Stimulated activated CD8-positive, alpha-beta memory T cell treated with anti-CD3 and anti-CD28 coated beads, Interleukin-7, amount 100 ng/mL, for 48 hours (primary cell): ENCODE results near the gene FGFR4.

Experiments used
- DNase-seq, 2 donors: peaks; one replicate each; pipeline ENCODE4 v3.0.0-alpha.2; 2020; ENCODE audit warnings: low read depth in 1 of 2; ENCODE audit errors: extremely low read depth in 1 of 2

FGFR4 gene

GRCh38 chr5:177084175-177084574 is 2.5 kb upstream of the FGFR4 start:
- no peak for DNase-seq

- DNase-seq = no peak
Observed at GRCh38 chr5:177085985-177086653, 596 bp upstream of the FGFR4 start.

GRCh38 chr5:177087398-177088005 is 787 bp downstream of the FGFR4 start:
- DNase-seq = no peak

- DNase-seq = no peak
Observed at GRCh38 chr5:177089127-177089526, 2.4 kb downstream of the FGFR4 start.

- DNase-seq = no peak
Observed at GRCh38 chr5:177089825-177090641, 3.3 kb downstream of the FGFR4 start.

GRCh38 chr5:177090813-177091212 is 4.1 kb downstream of the FGFR4 start:
- DNase-seq = no peak

- DNase-seq = no peak
Observed at GRCh38 chr5:177091232-177091631, 4.5 kb downstream of the FGFR4 start.

GRCh38 chr5:177092178-177093081 is 5.7 kb downstream of the FGFR4 start:
- no peak for DNase-seq

GRCh38 chr5:177093082-177093712 is 6.5 kb downstream of the FGFR4 start:
- no peak for DNase-seq

- DNase-seq = no peak
Observed at GRCh38 chr5:177093803-177094202, 7.1 kb downstream of the FGFR4 start.

- no peak for DNase-seq
Observed at GRCh38 chr5:177094224-177095087, 7.7 kb downstream of the FGFR4 start.

GRCh38 chr5:177095088-177095669 is 8.5 kb downstream of the FGFR4 start:
- DNase-seq = no peak

- DNase-seq = no peak
Observed at GRCh38 chr5:177096162-177097015, 9.7 kb downstream of the FGFR4 start.

- DNase-seq = no peak
Observed at GRCh38 chr5:177097016-177097985, 10.6 kb downstream of the FGFR4 start.

- DNase-seq = no peak
Observed at GRCh38 chr5:177098120-177098469, 11.4 kb downstream of the FGFR4 start.

- no peak for DNase-seq
Observed at GRCh38 chr5:177098470-177099141, 11.9 kb downstream of the FGFR4 start.
